Measurements from ENCODE around the gene PKNOX1.

DNA sequence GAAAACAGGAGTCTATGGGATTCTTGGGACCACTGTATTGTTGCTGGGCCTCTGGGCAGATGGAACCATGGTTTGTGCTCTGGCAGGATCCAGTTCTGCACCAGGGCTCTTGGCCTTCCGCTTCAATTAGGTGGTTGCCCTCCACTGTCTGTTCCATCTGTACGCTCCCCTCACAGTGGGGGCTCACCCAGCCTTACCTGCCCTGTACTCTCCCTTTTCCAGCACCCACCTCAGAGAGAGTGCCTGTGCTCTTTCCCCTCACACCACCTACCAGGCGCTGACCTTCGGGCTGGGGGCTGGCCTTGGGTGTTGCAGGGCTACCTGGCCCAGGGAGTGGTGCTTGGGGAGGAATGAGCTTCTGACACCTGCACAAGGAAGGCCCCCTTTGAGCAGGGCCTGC, 7.5 kb downstream of the PKNOX1 start:
- TF ChIP-seq, protein P1, sequence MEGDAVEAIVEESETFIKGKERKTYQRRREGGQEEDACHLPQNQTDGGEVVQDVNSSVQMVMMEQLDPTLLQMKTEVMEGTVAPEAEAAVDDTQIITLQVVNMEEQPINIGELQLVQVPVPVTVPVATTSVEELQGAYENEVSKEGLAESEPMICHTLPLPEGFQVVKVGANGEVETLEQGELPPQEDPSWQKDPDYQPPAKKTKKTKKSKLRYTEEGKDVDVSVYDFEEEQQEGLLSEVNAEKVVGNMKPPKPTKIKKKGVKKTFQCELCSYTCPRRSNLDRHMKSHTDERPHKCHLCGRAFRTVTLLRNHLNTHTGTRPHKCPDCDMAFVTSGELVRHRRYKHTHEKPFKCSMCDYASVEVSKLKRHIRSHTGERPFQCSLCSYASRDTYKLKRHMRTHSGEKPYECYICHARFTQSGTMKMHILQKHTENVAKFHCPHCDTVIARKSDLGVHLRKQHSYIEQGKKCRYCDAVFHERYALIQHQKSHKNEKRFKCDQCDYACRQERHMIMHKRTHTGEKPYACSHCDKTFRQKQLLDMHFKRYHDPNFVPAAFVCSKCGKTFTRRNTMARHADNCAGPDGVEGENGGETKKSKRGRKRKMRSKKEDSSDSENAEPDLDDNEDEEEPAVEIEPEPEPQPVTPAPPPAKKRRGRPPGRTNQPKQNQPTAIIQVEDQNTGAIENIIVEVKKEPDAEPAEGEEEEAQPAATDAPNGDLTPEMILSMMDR (IDR thresholded peaks at IDR 0.05): no peak
- TF ChIP-seq POLR2A (IDR thresholded peaks at IDR 0.05) (no peak), POLR2AphosphoS5 (IDR thresholded peaks at IDR 0.05) (no peak)
